NCI-H748 (cell line): ENCODE results near the gene SNAP29.
A peak's percentile ranks its signal among the peaks of the same experiment; 100 is the strongest.
"Not testable (repeated sequence)": the region's sequence is repeated elsewhere in the genome, so short reads cannot be mapped to it uniquely, and the experiment has no call there.

ENCODE experiments used
- DNase-seq: peaks from one replicate; lab custom pipeline; 2025; ENCODE audit not compliant: unreplicated experiment; lab: John Stamatoyannopoulos, UW

The SNAP29 gene

GRCh38 chr22:20858615-20859416, at the start of gene SNAP29, which contains the start of gene PI4KA:
TSS of gene SNAP29 (plus strand) at chr22:20859007. CDS start at chr22:20859111, 104 bp downstream.
TSS of gene PI4KA (minus strand) at chr22:20858811. CDS start at chr22:20858725, 86 bp downstream.
- peak; percentile 96 for DNase-seq

GRCh38 chr22:20809538-20810185, 49.1 kb upstream of the SNAP29 start:
- DNase-seq, result no peak

DNA sequence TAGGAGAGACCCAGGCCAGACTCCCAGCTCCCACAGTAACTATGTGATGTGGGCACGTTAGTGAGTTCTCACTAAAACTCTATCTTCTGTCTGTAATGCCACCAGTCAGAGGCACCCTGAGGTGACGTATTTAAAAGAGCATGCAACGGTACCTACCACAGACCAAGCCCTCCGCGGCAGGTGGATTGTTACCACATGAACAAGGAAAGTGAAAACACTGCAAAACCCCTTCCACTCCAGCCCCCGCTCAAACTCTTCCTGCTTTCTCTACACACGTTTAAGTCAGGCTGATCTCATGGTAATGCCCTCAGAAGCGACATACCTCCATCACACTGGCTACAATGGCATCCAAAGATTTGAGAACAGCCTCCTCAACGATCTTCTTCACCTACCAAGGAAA, 48.2 kb upstream of the SNAP29 start:
- DNase-seq, result no peak

DNA sequence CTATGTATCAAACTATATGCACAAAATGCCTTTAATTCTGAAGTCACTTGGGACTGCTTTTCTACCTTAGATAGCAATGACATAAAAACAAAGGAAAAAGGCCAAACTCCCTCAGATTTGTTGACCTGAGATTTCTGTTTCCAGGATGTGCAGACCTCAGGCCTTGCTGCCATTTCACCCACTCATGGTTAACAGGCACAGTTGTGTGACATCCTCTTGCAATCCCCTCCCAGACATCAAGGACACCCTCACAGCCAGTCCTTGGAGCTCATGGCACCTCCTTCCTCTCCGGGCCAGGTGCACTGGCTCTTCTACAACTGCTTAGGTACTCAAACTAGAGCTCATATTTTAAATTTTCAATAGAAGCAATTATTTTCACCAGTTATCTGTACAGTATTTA, 47.6 kb upstream of the SNAP29 start:
- no peak for DNase-seq

DNA sequence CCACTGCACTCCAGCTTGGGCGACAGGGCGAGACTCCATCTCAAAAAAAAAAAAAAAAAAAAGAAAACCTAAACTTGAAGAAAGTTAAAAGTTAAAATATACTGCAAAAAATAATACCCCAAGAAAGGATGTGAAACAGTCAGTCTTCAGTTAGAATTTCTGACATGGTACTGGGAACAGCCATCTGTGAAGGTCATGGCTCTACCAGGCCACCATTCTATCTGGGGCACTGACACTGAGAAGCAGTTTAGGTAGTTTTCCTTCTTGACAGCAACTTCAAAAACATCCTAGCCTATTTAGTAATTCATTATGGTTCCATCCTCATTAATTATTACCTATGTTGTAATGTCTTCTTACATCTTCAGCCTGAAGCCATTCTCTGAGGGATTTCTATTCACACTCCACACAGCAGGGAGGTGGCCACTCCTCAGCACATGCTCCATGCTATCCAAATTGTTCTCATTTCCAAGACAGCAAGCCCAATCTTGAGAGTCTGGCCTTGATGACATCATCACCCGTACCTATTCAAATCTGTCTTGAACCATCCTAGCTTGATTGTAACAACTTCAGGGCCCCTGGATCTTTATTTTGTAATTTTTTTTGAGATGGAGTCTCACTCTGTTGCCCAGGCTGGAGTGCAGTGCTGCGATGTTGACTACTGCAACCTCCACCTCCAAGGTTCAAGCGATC, 46.7 kb upstream of the SNAP29 start:
- no peak for DNase-seq

GRCh38 chr22:20813056-20813455, 45.8 kb upstream of the SNAP29 start:
- DNase-seq, result no peak

GRCh38 chr22:20814221-20814808, 44.5 kb upstream of the SNAP29 start:
- no peak for DNase-seq

GRCh38 chr22:20815477-20816050, 43.2 kb upstream of the SNAP29 start:
- DNase-seq, result no peak

DNA sequence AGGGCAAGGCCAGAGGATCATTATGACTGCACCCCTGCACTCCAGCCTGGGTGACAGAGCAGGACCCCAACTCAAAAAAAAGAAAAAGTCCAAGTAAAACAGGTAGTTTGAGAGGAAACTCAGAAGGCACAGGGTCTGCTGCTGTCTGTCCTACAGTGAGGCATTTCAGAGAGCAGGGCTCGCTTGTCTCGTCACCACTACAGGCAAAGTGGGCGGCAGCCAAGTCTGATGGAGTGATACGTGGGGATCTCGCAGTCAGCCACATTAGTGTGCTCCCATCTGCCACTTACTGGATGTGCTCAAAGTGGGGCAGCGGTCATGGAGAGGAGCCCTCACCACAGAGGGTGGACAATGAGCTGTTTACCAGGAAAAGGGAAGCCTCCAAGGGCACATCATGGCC, 42.2 kb upstream of the SNAP29 start:
- no peak for DNase-seq

DNA sequence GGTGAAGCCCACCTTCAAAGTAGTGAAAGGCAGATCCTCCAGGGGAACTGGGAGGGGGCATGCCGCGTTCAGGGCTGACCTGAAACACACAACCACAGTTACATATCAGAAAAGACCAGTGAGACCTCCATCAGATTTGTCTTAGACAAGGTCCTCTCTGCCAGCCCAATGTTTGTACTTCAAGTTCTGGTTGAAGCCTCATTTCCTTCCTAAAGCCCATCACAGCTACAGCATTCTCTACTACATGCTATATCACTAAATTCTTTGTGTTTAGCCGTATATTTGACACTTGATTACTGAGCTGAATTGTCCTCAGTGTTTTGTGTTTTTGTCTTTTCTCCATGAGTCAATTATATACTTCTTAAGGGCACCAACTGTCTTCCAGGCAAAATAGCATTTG, 40.3 kb upstream of the SNAP29 start:
- DNase-seq, result no peak

- DNase-seq, result no peak
These were observed 39.3 kb upstream of the SNAP29 start for GRCh38 chr22:20819471-20819870.

DNA sequence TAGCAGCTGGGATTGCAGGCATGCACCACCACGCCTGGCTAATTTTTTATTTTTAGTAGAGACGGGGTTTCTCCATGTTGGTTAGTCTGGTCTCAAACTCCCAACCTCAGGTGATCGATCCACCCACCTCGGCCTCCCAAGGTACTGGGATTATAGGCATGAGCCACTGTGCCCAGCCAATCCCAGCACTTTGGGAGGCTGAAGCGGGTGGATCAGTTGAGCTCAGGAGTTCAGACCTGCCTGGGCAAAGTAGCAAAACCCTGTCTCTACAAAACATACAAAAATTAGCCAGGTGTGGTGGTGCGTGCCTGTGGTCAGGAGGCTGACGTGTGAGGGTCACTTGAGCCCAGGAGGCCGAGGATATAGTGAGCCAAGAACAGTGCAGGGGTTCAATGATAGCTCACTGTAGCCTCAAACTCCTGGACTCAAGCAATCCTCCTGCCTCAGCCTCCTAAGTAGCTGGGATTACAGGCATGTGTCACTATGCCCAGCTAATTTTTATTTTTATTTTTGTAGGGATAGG, 37.0 kb upstream of the SNAP29 start:
- DNase-seq, result not testable (repeated sequence)

DNA sequence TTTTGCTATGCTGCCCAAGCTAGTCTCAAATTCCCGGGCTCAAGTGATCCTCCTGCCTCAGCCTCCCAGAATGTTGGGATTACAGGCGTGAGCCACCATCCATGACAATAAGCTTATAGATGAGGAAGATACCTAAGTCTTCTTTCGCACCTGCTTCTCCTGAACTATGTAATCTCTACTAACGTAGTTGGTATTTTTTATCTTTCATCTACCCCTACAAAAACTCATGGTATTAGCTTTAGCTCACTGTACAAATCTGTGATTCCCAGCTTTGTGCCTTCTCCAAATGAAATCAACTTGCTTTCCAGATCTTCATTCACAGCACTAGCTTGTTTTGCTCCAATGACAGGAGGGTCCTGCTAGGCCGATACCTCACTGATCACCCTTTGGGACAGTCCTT, 36.6 kb upstream of the SNAP29 start:
- no peak for DNase-seq

DNA sequence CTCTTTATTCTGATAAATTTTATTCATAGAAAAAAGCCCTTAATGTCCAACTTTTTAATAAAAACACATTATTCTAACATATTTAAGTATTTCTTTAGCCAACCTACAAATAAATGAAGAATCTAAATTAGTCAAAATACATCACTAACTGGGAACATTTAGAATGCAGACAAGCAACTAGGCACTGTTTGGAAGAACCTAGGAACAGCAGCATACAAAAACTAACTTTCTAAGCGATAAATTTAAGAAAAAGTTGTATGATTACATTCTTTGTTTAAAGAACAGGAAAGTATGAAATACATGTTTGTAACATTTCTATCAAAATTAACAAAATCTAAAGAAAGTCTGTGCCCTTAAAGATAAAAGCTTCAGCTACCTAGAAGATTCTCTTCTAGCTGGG, 35.5 kb upstream of the SNAP29 start:
- no peak for DNase-seq

DNA sequence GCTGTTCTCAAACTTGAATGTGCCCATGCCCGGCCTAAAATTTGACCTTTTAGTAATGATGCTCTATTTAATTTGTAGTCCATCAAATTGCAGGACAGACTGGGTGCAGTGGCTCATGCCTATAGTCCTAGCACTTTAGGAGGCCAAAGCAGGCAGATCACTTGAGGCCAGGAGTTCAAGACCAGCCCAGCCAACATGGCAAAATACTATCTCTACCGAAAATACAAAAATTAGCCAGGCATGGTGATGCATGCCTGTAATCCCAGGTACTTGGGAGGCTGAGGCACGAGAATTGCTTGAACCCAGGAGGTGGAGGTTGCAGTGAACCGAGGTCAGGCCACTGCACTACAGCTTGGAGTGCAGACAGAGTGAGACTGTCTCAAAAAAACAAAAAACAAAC, 33.6 kb upstream of the SNAP29 start:
- DNase-seq, result not testable (repeated sequence)

DNA sequence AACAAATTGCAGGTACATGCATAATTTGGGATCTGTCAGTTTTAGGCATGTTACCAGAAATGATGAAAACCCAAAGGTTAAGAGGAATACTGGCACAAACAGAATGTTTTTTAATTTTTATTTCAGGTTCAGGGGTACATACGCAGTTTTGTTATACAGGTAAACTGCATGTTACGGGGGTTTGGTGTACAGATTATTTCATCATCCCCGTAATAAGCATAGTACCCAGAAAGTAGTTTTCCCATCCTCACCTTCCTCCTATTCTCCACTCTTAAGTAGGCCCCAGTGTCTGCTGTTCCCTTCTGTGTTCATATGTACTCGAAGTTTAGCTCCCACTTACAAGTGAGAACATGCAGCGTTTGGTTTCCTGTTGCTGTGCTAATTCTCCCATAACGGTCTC, 33.2 kb upstream of the SNAP29 start:
- no peak for DNase-seq

GRCh38 chr22:20826373-20827152, 32.2 kb upstream of the SNAP29 start:
- not testable (repeated sequence) for DNase-seq

DNA sequence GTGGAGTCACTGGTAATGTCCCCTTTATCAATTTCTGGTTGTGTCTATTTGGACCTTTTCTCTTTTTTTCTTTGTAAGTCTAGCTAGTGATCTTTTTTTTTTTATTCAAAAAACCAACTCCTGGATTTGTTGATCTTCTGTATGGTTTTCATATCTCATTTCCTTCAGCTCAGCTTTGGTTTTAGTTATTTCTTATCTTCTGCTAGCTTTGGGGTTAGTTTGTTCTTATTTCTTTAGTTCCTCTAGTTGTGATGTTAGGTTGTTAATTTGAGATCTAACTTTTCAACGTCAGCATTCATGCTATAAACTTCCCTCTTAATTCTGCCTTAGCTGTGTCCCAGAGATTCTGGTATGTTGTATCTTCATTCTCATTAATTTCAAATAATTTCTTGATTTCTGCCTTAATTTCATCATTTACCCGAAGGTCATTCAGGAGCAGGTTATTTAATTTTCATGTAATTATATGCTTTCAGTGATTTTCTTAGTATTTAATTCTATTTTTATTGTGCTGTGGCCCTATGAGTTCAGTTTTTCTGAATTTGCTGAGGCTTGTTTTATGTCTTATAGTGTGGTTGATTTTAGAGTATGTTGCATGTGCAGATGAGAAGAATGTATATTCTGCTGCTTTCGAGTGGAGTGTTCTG, 29.2 kb upstream of the SNAP29 start:
- DNase-seq, result no peak

- DNase-seq, result no peak
These were observed 25.6 kb upstream of the SNAP29 start for GRCh38 chr22:20833225-20833665.

GRCh38 chr22:20834206-20834605, 24.6 kb upstream of the SNAP29 start:
- DNase-seq, result no peak
